KMS-11 (cell line): Measurements from ENCODE around the gene PCNX3.

ENCODE experiments used
- H2AFZ ChIP-seq: fragments of 200-600 bp; sonication (generic); 2 replicates; pipeline ENCODE4 v1.6.1; 2016; ENCODE audit warnings: antibody characterized with exemption, mixed run types, low read depth
- H3K27ac ChIP-seq: fragments of 200-600 bp; sonication (generic); 2 replicates; pipeline ENCODE4 v1.6.1; 2016; ENCODE audit warnings: mild to moderate bottlenecking, mixed run types
- H3K27me3 ChIP-seq: fragments of 200-600 bp; sonication (generic); 2 replicates; pipeline ENCODE4 v1.6.1; 2017; ENCODE audit warnings: mild to moderate bottlenecking, low read depth, mixed run types, moderate library complexity; ENCODE audit not compliant: insufficient read depth
- H3K36me3 ChIP-seq: fragments of 200-600 bp; sonication (generic); 2 replicates; pipeline ENCODE4 v1.6.1; 2017; ENCODE audit warnings: mild to moderate bottlenecking, mixed run types; ENCODE audit not compliant: insufficient read depth
- H3K4me1 ChIP-seq: fragments of 200-600 bp; sonication (generic); 2 replicates; pipeline ENCODE4 v1.6.1; 2016; ENCODE audit warnings: mild to moderate bottlenecking, low read depth, mixed run types; ENCODE audit not compliant: poor library complexity, severe bottlenecking
- H3K4me2 ChIP-seq: fragments of 200-600 bp; sonication (generic); 2 replicates; pipeline ENCODE4 v1.7.0; 2016; ENCODE audit warnings: mild to moderate bottlenecking, mixed run types
- H3K4me3 ChIP-seq: fragments of 200-600 bp; sonication (generic); IDR thresholded peaks from 2 replicates; pipeline ENCODE4 v1.6.1; 2017; ENCODE audit warnings: low read depth, low read length, mixed read lengths; ENCODE audit not compliant: insufficient read depth
- H3K79me2 ChIP-seq: fragments of 200-600 bp; sonication (generic); 2 replicates; pipeline ENCODE4 v1.6.1; 2016; ENCODE audit warnings: low read depth, mixed run types; ENCODE audit not compliant: insufficient read depth
- H3K9ac ChIP-seq: fragments of 200-600 bp; sonication (generic); 2 replicates; pipeline ENCODE4 v1.6.1; 2016; ENCODE audit warnings: mild to moderate bottlenecking, mixed run types
- H4K20me1 ChIP-seq: fragments of 200-600 bp; sonication (generic); 2 replicates; pipeline ENCODE4 v1.6.1; 2016; ENCODE audit warnings: mild to moderate bottlenecking, mixed run types; ENCODE audit not compliant: insufficient read depth
- TF ChIP-seq, protein P1 (sequence below): fragments of 200-600 bp; sonication (generic); conservative IDR thresholded peaks from 2 replicates; pipeline ENCODE4 v1.6.1; 2017; ENCODE audit warnings: low read depth, mild to moderate bottlenecking, antibody characterized with exemption, low read length, moderate library complexity, mixed read lengths

Gene PCNX3

DNA sequence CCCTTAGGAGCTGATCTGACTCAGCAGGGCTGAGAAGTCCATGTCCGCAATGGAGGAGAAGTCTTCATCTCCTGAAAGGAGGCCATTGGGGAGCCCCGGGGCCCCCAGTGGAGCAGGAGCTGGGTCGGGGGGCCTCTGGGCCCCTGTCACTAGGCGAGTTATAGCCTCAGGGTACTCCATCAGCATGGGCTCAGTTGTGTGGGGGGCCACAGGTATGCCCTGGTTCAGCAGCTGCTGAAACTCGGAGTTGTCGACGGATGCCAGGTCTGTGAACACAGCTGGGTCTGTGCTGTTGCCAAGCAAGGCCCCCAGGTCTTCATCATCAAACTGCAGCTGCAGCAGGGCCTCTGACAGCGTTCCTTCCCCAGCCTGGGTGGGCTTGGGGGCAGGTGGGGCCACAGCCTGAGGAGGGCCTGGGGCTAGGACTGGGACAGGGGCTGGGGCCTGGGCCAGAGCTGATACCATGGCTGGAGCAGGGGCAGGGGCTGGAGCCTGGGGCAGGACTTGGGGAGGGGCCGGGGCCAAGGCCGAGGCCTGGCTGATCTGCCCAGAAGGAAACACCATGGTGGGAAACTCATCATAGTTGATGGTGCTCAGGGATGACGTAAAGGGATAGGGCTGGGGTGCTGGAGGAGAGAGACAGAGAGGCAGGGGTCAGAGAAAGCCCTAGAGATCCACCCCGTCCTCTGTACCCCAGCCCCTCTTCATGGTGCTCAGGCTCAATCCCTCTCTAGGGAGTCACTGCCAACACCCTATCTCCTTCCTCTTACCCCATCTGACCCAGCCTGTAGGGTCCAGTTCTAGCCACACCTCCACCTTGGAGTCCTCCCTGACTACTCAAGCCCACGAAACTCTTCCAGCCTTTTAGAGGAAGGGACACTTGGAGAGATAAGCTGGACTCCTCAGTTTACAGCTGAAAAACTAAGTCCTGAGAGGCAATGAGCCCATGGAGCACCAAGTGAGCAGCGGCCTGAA lies 39.1 kb downstream of the PCNX3 start:
- Histone ChIP-seq H3K27me3 (no peaks in the 10 kb centered on the region), H3K79me2 (no peaks in the 10 kb centered on the region), H3K36me3 (peaks cover 3% of the 10 kb centered on the region; the same call in 1 of the 2 replicates), H3K4me3 (no peak overlapping the region), H3K4me2 (no peak overlapping the region), H4K20me1 (no peaks in the 10 kb centered on the region), H3K9ac (no peak overlapping the region), H3K27ac (no peak overlapping the region), H3K4me1 (peaks cover 19% of the 10 kb centered on the region), H2AFZ (no peak overlapping the region)
- TF ChIP-seq, protein P1, sequence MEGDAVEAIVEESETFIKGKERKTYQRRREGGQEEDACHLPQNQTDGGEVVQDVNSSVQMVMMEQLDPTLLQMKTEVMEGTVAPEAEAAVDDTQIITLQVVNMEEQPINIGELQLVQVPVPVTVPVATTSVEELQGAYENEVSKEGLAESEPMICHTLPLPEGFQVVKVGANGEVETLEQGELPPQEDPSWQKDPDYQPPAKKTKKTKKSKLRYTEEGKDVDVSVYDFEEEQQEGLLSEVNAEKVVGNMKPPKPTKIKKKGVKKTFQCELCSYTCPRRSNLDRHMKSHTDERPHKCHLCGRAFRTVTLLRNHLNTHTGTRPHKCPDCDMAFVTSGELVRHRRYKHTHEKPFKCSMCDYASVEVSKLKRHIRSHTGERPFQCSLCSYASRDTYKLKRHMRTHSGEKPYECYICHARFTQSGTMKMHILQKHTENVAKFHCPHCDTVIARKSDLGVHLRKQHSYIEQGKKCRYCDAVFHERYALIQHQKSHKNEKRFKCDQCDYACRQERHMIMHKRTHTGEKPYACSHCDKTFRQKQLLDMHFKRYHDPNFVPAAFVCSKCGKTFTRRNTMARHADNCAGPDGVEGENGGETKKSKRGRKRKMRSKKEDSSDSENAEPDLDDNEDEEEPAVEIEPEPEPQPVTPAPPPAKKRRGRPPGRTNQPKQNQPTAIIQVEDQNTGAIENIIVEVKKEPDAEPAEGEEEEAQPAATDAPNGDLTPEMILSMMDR = no peak

- Histone ChIP-seq H3K4me1 (peaks cover 19% of the 10 kb centered on the region), H3K27me3 (no peaks in the 10 kb centered on the region), H2AFZ (no peak overlapping the region), H3K27ac (no peak overlapping the region), H3K4me3 (no peak overlapping the region), H3K79me2 (no peaks in the 10 kb centered on the region; the same call in 1 of the 2 replicates), H3K9ac (no peak overlapping the region), H4K20me1 (no peaks in the 10 kb centered on the region), H3K36me3 (peaks cover 3% of the 10 kb centered on the region; the same call in 1 of the 2 replicates), H3K4me2 (no peak overlapping the region)
- TF ChIP-seq, protein P1 = no peak
Measured at GRCh38 chr11:65655570-65656332, 40.2 kb downstream of the PCNX3 start.

DNA sequence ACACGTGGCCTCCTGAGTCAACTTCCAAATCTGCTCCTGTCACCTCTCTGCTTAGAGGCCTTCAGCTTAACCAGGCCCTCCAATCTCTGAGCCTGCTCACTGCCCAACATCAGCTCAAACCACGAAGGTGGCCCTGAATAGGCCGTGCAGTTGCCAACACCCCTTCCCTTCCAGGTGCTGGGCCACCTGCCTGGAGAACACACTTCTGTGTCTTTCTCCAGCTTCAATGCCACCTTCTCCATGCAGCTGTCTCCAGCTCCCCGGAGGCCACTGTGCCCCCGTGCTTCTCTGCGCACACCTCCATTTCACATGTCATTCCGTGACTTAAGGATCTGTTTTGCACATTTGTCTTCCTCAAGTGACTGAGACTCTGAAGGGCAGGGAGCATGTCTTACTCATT lies 41.9 kb downstream of the PCNX3 start:
- Histone ChIP-seq H2AFZ (no peak overlapping the region), H3K4me3 (no peak overlapping the region), H3K27me3 (no peaks in the 10 kb centered on the region), H3K27ac (no peak overlapping the region), H3K4me2 (no peak overlapping the region), H3K36me3 (peaks cover 3% of the 10 kb centered on the region; the same call in 1 of the 2 replicates), H3K79me2 (peaks cover 15% of the 10 kb centered on the region), H4K20me1 (no peaks in the 10 kb centered on the region), H3K4me1 (peaks cover 19% of the 10 kb centered on the region), H3K9ac (no peak overlapping the region)
- TF ChIP-seq, protein P1 = no peak

GRCh38 chr11:65658174-65659021 lies 42.8 kb downstream of the PCNX3 start:
- Histone ChIP-seq H3K4me1 (peaks cover 12% of the 10 kb centered on the region), H3K36me3 (peaks cover 3% of the 10 kb centered on the region; the same call in 1 of the 2 replicates), H3K4me2 (no peak overlapping the region), H3K27me3 (no peaks in the 10 kb centered on the region), H3K4me3 (no peak overlapping the region), H3K79me2 (peaks cover 16% of the 10 kb centered on the region), H2AFZ (no peak overlapping the region), H3K27ac (no peak overlapping the region), H3K9ac (no peak overlapping the region), H4K20me1 (no peaks in the 10 kb centered on the region)
- TF ChIP-seq, protein P1 = no peak
